ENCODE data around the gene RSPH6A. TPM values are rescaled to one million over a fixed set of nuclear protein-coding genes. Genes with fewer than 3 reads are reported as not detected.

Gene RSPH6A
- polyA plus RNA-seq, 1 of the 3 experiments (the other 2 are of a cell fraction): 0.02 TPM

DNA sequence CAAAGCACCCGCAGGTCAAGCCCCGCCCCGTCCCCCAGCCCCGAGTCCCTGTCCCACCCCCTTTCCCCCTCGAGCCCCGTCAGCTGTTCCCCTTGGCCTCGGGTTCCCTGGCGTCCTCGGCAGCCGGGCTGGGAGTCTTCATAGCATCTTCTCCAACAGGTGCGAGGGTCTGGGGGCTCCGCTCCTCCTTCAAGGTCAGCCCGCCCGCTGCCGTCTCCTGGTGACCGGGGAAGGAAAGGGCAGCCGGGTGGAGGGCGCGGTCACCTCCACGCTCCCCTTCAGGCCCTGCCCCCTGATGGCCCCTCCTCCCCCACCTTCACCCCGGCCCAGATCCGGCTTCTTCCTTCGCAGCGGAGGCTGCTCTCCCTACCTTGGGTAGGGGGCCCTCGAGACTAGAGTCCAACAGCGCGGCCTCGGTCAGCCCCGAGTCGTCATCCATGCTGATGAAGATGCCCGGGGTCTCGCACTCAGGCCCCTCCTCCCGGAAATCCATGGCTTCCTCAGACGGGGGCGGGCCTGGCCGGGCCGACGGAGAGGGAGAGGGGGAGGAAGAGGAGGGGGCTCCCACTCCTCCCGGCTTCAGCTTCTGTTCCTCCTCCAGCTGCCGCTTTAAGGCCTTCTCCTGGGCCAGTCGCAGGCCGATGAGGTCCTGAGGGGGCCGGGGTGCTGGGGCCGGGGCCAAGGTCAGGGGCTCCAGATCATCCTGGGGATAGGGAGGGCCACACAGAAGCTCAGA is 541 bp upstream of the RSPH6A start:
- 86% methylated on average over 35 of the region's 44 CpGs for WGBS (ENCODE audit: low lambda C conversion rate)
- Histone ChIP-seq H3K4me1 (ENCODE audit: control insufficient read depth in 1 of 2, insufficient read depth in 2 of 2, low read depth in 1 of 2, low read length in 1 of 2) (peaks cover 0 to 9% of the 10 kb centered on the region in 2 experiments; a peak in 1 of 4 replicates), H4K20me1 (ENCODE audit: insufficient read depth) (no peaks in the 10 kb centered on the region), H3K36me3 (replicated peaks in 1 of 2; ENCODE audit: control insufficient read depth in 1 of 2, insufficient read depth in 2 of 2, low read length in 1 of 2) (peaks cover 6 to 10% of the 10 kb centered on the region in 2 experiments), H3K4me2 (no peak overlapping the region), H3K4me3 (ENCODE audit: low read depth in 2 of 2, low read length in 1 of 2) (peak overlapping the region in 1 of 2 experiments; percentile 1; a peak in 1 of 4 replicates), H3K27me3 (ENCODE audit: insufficient read depth) (no peaks in the 10 kb centered on the region), H2AFZ (ENCODE audit: low read depth) (no peak overlapping the region), H3F3A (replicated peaks; ENCODE audit: insufficient read depth) (peaks cover 9% of the 10 kb centered on the region), H3K79me2 (ENCODE audit: insufficient read depth) (no peaks in the 10 kb centered on the region), H3K27ac (ENCODE audit: low read depth in 2 of 2, low read length in 1 of 2) (no peak overlapping the region), H3K9me3 (no peaks in the 10 kb centered on the region), H3K9me2 (no peaks in the 10 kb centered on the region), H3K9ac (no peak overlapping the region)
- POLR2A ChIA-PET: interaction anchor here (1.3 kb wide), 1 partner anchor 66 kb away, joined by 3 read pairs; no protein-coding TSS in a partner anchor
- TF ChIP-seq FOXJ3 (CRISPR knock-in tag; IDR thresholded peaks at IDR 0.05) (no peak), RCOR1 (IDR thresholded peaks at IDR 0.05; ENCODE audit: low read length) (no peak), NRF1 (IDR thresholded peaks at IDR 0.05; ENCODE audit: low read depth, low read length) (no peak), YY1 (IDR thresholded peaks at IDR 0.05; ENCODE audit: low read depth) (no peak), TAF1 (IDR thresholded peaks at IDR 0.05; ENCODE audit: borderline replicate concordance, low read depth, low read length) (no peak), FOXM1 (IDR thresholded peaks at IDR 0.05; ENCODE audit: low read depth) (no peak), EZH2phosphoT487 (IDR thresholded peaks at IDR 0.05; ENCODE audit: borderline replicate concordance, low read depth) (no peak), TCF12 (IDR thresholded peaks at IDR 0.05) (no peak), GABPA (IDR thresholded peaks at IDR 0.05; ENCODE audit: low read depth) (no peak), RFX5 (IDR thresholded peaks at IDR 0.05; ENCODE audit: low read length) (no peak), MEF2A (IDR thresholded peaks at IDR 0.05; ENCODE audit: borderline replicate concordance, low read depth) (no peak), POLR2AphosphoS5 (IDR thresholded peaks at IDR 0.05; ENCODE audit: low read depth, low read length) (no peak), EP300 (IDR thresholded peaks at IDR 0.05; ENCODE audit: borderline replicate concordance in 1 of 2, low read depth in 1 of 2, low read length in 1 of 2) (no peak), FOSL2 (IDR thresholded peaks at IDR 0.05; ENCODE audit: borderline replicate concordance, low read depth) (no peak)
- TF ChIP-seq, protein P1, sequence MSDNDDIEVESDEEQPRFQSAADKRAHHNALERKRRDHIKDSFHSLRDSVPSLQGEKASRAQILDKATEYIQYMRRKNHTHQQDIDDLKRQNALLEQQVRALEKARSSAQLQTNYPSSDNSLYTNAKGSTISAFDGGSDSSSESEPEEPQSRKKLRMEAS (IDR thresholded peaks at IDR 0.05; ENCODE audit: low read depth): no peak
- TF ChIP-seq, protein P2, sequence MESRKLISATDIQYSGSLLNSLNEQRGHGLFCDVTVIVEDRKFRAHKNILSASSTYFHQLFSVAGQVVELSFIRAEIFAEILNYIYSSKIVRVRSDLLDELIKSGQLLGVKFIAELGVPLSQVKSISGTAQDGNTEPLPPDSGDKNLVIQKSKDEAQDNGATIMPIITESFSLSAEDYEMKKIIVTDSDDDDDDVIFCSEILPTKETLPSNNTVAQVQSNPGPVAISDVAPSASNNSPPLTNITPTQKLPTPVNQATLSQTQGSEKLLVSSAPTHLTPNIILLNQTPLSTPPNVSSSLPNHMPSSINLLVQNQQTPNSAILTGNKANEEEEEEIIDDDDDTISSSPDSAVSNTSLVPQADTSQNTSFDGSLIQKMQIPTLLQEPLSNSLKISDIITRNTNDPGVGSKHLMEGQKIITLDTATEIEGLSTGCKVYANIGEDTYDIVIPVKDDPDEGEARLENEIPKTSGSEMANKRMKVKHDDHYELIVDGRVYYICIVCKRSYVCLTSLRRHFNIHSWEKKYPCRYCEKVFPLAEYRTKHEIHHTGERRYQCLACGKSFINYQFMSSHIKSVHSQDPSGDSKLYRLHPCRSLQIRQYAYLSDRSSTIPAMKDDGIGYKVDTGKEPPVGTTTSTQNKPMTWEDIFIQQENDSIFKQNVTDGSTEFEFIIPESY (IDR thresholded peaks at IDR 0.05; ENCODE audit: borderline replicate concordance, low read depth): no peak
- TF ChIP-seq, protein P3, sequence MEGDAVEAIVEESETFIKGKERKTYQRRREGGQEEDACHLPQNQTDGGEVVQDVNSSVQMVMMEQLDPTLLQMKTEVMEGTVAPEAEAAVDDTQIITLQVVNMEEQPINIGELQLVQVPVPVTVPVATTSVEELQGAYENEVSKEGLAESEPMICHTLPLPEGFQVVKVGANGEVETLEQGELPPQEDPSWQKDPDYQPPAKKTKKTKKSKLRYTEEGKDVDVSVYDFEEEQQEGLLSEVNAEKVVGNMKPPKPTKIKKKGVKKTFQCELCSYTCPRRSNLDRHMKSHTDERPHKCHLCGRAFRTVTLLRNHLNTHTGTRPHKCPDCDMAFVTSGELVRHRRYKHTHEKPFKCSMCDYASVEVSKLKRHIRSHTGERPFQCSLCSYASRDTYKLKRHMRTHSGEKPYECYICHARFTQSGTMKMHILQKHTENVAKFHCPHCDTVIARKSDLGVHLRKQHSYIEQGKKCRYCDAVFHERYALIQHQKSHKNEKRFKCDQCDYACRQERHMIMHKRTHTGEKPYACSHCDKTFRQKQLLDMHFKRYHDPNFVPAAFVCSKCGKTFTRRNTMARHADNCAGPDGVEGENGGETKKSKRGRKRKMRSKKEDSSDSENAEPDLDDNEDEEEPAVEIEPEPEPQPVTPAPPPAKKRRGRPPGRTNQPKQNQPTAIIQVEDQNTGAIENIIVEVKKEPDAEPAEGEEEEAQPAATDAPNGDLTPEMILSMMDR (IDR thresholded peaks at IDR 0.05): no peak
- TF ChIP-seq, protein P4, sequence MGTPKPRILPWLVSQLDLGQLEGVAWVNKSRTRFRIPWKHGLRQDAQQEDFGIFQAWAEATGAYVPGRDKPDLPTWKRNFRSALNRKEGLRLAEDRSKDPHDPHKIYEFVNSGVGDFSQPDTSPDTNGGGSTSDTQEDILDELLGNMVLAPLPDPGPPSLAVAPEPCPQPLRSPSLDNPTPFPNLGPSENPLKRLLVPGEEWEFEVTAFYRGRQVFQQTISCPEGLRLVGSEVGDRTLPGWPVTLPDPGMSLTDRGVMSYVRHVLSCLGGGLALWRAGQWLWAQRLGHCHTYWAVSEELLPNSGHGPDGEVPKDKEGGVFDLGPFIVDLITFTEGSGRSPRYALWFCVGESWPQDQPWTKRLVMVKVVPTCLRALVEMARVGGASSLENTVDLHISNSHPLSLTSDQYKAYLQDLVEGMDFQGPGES (IDR thresholded peaks at IDR 0.05; ENCODE audit: low read depth, low read length): no peak
- TF ChIP-seq, protein P5, sequence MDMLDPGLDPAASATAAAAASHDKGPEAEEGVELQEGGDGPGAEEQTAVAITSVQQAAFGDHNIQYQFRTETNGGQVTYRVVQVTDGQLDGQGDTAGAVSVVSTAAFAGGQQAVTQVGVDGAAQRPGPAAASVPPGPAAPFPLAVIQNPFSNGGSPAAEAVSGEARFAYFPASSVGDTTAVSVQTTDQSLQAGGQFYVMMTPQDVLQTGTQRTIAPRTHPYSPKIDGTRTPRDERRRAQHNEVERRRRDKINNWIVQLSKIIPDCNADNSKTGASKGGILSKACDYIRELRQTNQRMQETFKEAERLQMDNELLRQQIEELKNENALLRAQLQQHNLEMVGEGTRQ (IDR thresholded peaks at IDR 0.05; ENCODE audit: borderline replicate concordance, low read depth, low read length): no peak
- CTCF ChIA-PET: interaction anchor here (0.8 to 10.4 kb wide), 10 partner anchors 11 to 137 kb away, joined by 3 to 137 read pairs (median 22); partner anchors contain the start of genes IRF2BP1, SIX5 and SYMPK
- peak; percentile 62 for DNase-seq
